HepG2 (cell line): ENCODE measurements around the gene ANKRD55. TPM values are rescaled to one million over a fixed set of nuclear protein-coding genes. Genes with fewer than 3 reads are reported as not detected.

Source experiments
- ATAC-seq: fragments of 200-7000 bp; cut with Tn5 transposase; 3 replicates; pipeline ENCODE4 v1.9.1; 2020; ENCODE audit warnings: mild to moderate bottlenecking, moderate library complexity
- BruUV-seq: library from RNA; stranded (reverse); fragments of 400-500 nt; replicated peaks from 2 replicates; lab custom pipeline; 2021; lab: Mats Ljungman, UMichigan
- CTCF ChIA-PET: fragments of 300-600 bp; formaldehyde crosslinking; extraction: SDS; loops from one replicate; lab custom pipeline; 2021; ENCODE audit warnings: low total read pairs, inconsistent platforms, low intra/inter-chr PET ratio; lab: Yijun Ruan, JAX
- POLR2A ChIA-PET: fragments of 350-600 bp; sonication (Branson Sonifier 250); formaldehyde crosslinking; loops from one replicate; lab custom pipeline; 2020; ENCODE audit warnings: antibody characterized with exemption, inconsistent platforms; lab: Yijun Ruan, JAX
- DNase-seq: peaks from one replicate; pipeline ENCODE4 v3.0.0-alpha.2; 2015; ENCODE audit warnings: low spot score
- FAIRE-seq: peaks from 3 replicates; lab custom pipeline; 2011; peaks lifted over from hg19 to GRCh38; lab: Jason Lieb, UNC
- H2AFZ ChIP-seq: one replicate; pipeline ENCODE4 v1.6.1; 2011; ENCODE audit warnings: low read length, inconsistent platforms
- H3K27ac ChIP-seq: fragments of 300-600 bp; 3 replicates; pipeline ENCODE4 v1.8.0; 2011; ENCODE audit warnings: mixed run types, mild to moderate bottlenecking, mixed read lengths, low read length, inconsistent platforms; ENCODE audit not compliant: insufficient read depth; ENCODE audit errors: extremely low read length
- H3K27me3 ChIP-seq, 2 experiments: fragments of 200-600 bp in 1 of 2; 2 replicates in 1 of 2; 3 replicates in 1 of 2; pipeline versions ENCODE4 v1.6.0 to v1.8.0; 2011; ENCODE audit warnings: low read length in 2 of 2, mild to moderate bottlenecking in 2 of 2, moderate library complexity in 2 of 2, inconsistent platforms in 1 of 2; ENCODE audit not compliant: insufficient read depth in 2 of 2, control insufficient read depth in 1 of 2
- H3K36me3 ChIP-seq, 2 experiments: fragments of 200-600 bp in 1 of 2; replicated peaks in 1 of 2; 2 replicates in 1 of 2; 3 replicates in 1 of 2; pipeline versions ENCODE4 v1.5.1 to v1.8.0; 2011; ENCODE audit warnings: low read length in 2 of 2, inconsistent platforms in 1 of 2; ENCODE audit not compliant: insufficient read depth in 2 of 2, control insufficient read depth in 1 of 2
- H3K4me1 ChIP-seq: 2 replicates; pipeline ENCODE4 v1.5.1; 2012; ENCODE audit warnings: low read length, inconsistent platforms; ENCODE audit not compliant: insufficient read depth
- H3K4me2 ChIP-seq: 2 replicates; pipeline ENCODE4 v1.6.0; 2011; ENCODE audit warnings: low read depth, low read length, inconsistent platforms
- H3K4me3 ChIP-seq, 3 experiments: fragments of 200-600 bp in 1 of 3; sonication (generic), shearing (Covaris generic) in 1 of 3; replicated peaks in 1 of 3; 2 replicates each; pipeline ENCODE4 v1.5.1; 2011 to 2016; ENCODE audit warnings: low read length in 3 of 3, inconsistent platforms in 2 of 3, low read depth in 2 of 3, mild to moderate bottlenecking in 2 of 3, control low read depth in 1 of 3, mixed read lengths in 1 of 3; ENCODE audit not compliant: insufficient read depth in 1 of 3
- H3K79me2 ChIP-seq: one replicate; pipeline ENCODE4 v1.6.1; 2011; ENCODE audit warnings: low read length, inconsistent platforms; ENCODE audit not compliant: insufficient read depth
- H3K9ac ChIP-seq: 2 replicates; pipeline ENCODE4 v1.6.0; 2011; ENCODE audit warnings: mild to moderate bottlenecking, low read depth, low read length, inconsistent platforms; ENCODE audit not compliant: insufficient read depth
- H3K9me3 ChIP-seq: 2 replicates; pipeline ENCODE4 v1.5.1; 2012; ENCODE audit warnings: mild to moderate bottlenecking, low read length
- H4K20me1 ChIP-seq: 2 replicates; pipeline ENCODE4 v1.6.0; 2011; ENCODE audit warnings: inconsistent platforms, mild to moderate bottlenecking, low read length, moderate library complexity; ENCODE audit not compliant: insufficient read depth
- ARID3A ChIP-seq: IDR thresholded peaks from 2 replicates; pipeline ENCODE4 v1.6.1; 2012; ENCODE audit warnings: low read depth, low read length, improper control_type of control experiment
- ARID5B ChIP-seq: IDR thresholded peaks from 2 replicates; pipeline ENCODE4 v1.4.0; 2020; ENCODE audit warnings: mild to moderate bottlenecking, missing genetic modification reagents
- BCL6 ChIP-seq: IDR thresholded peaks from 2 replicates; pipeline ENCODE4 v1.6.1; 2016; ENCODE audit warnings: missing genetic modification reagents, missing compliant biosample characterization
- EP300 ChIP-seq, 3 experiments: sonication (generic) in 1 of 3; formaldehyde crosslinking in 1 of 3; IDR thresholded peaks; 2 replicates each; pipeline versions ENCODE4 v1.5.1 to v1.6.1; 2011 to 2020; ENCODE audit warnings: low read depth in 2 of 3, low read length in 2 of 3, borderline replicate concordance in 1 of 3, improper control_type of control experiment in 1 of 3, mild to moderate bottlenecking in 1 of 3, missing genetic modification reagents in 1 of 3, moderate library complexity in 1 of 3
- FOSL2 ChIP-seq: sonication (generic); formaldehyde crosslinking; IDR thresholded peaks from 2 replicates; pipeline ENCODE4 v1.4.0; 2020; ENCODE audit warnings: missing genetic modification reagents
- FOXA1 ChIP-seq, 2 experiments: fragments of 450-650 bp in 1 of 2; sonication (generic) in 1 of 2; formaldehyde crosslinking in 1 of 2; IDR thresholded peaks; 2 replicates each; pipeline versions ENCODE4 v1.4.0 to v1.6.1; 2016 to 2020; ENCODE audit warnings: missing genetic modification reagents in 1 of 2
- FOXO1 ChIP-seq: sonication (generic); formaldehyde crosslinking; IDR thresholded peaks from 2 replicates; pipeline ENCODE4 v1.4.0; 2020; ENCODE audit warnings: missing genetic modification reagents
- RFX3 ChIP-seq: IDR thresholded peaks from 2 replicates; pipeline ENCODE4 v1.6.1; 2016; ENCODE audit warnings: missing biosample characterization, missing genetic modification reagents
- SALL1 ChIP-seq: sonication (generic); formaldehyde crosslinking; IDR thresholded peaks from 2 replicates; pipeline ENCODE4 v1.8.0; 2022; ENCODE audit warnings: mild to moderate bottlenecking, missing genetic modification reagents
- TCF7 ChIP-seq: sonication (generic); IDR thresholded peaks from 2 replicates; pipeline ENCODE4 v1.6.1; 2016; ENCODE audit warnings: antibody characterized with exemption, low read depth
- ZNF143 ChIP-seq: sonication (generic); formaldehyde crosslinking; IDR thresholded peaks from 2 replicates; pipeline ENCODE4 v1.4.0; 2020; ENCODE audit warnings: missing genetic modification reagents
- ZNF281 ChIP-seq: sonication (generic); formaldehyde crosslinking; IDR thresholded peaks from 2 replicates; pipeline ENCODE4 v1.4.0; 2020; ENCODE audit warnings: missing genetic modification reagents, borderline replicate concordance
- ZNF460 ChIP-seq: sonication (generic); formaldehyde crosslinking; IDR thresholded peaks from 2 replicates; pipeline ENCODE4 v1.5.1; 2020; ENCODE audit warnings: missing genetic modification reagents, mild to moderate bottlenecking, borderline replicate concordance
- ZNF543 ChIP-seq: sonication (generic); formaldehyde crosslinking; IDR thresholded peaks from 2 replicates; pipeline ENCODE4 v1.4.0; 2020; ENCODE audit warnings: mild to moderate bottlenecking, missing genetic modification reagents
- ZNF619 ChIP-seq: sonication (generic); formaldehyde crosslinking; IDR thresholded peaks from 2 replicates; pipeline ENCODE4 v1.4.0; 2020; ENCODE audit warnings: mild to moderate bottlenecking, missing genetic modification reagents
- WGBS: methylation state at CpG from one replicate; pipeline ENCODE4 v1.1.6; 2017; ENCODE audit warnings: low lambda C conversion rate; 5-methylcytosine and 5-hydroxymethylcytosine counted together
- in situ Hi-C: cut with HindIII; loops from 2 replicates; pipeline ENCODE4 v1.10.0; 2017; ENCODE audit warnings: low pct_unique_long_range_greater_than_20kb; ENCODE audit not compliant: extremely low pct_ligation_motif_present
- intact Hi-C: fragments of 100-400 bp; cut with micrococcal nuclease; formaldehyde crosslinking; loops from one replicate; pipeline ENCODE4 v1.10.0; 2022; ENCODE audit not compliant: unreplicated experiment
- polyA plus RNA-seq, 8 experiments: library from polyadenylated mRNA; depleted of rRNA in 3 of 8; stranded (reverse) in 7 of 8; unstranded in 1 of 8; fragments of >200 nt; fragmentation: Illumina TruSeq in 4 of 8; extraction: Trizol in 4 of 8; gene quantifications; 2 replicates each; pipeline versions ENCODE4 v1.2.1 to v1.2.3, GENCODE V29; 2011 to 2016; ENCODE audit warnings: low read depth in 4 of 8, missing spikeins in 1 of 8, mixed read lengths in 1 of 8; ENCODE audit not compliant: insufficient read depth in 1 of 8
- total RNA-seq, 5 experiments: library from RNA; depleted of rRNA; stranded (reverse); fragments of >200 nt; fragmentation: Illumina TruSeq; extraction: Trizol; gene quantifications; 2 replicates each; pipeline ENCODE4 v1.2.3, GENCODE V29; 2016; ENCODE audit warnings: low read depth in 1 of 5

The ANKRD55 gene
- total and polyA plus RNA-seq, 2 of the 13 experiments (the other 11 are each of a cell fraction or from before 2014, with no cell fraction given) = 0.11 to 0.28 TPM

GRCh38 chr5:56279979-56280378 lies 46.8 kb upstream of the ANKRD55 start:
- FAIRE-seq (peak; percentile 8), DNase-seq (peak; percentile 80), ATAC-seq (peak; percentile 43; the same call in 1 of the 3 replicates)
- Histone ChIP-seq H3K36me3 (no peaks in the 10 kb centered on the region), H3K79me2 (no peaks in the 10 kb centered on the region), H3K27me3 (no peaks in the 10 kb centered on the region), H3K4me2 (no peak overlapping the region), H3K27ac (no peak overlapping the region), H3K9ac (no peak overlapping the region), H3K4me1 (peaks cover 31% of the 10 kb centered on the region), H3K4me3 (no peak overlapping the region), H3K9me3 (no peaks in the 10 kb centered on the region), H2AFZ (no peak overlapping the region), H4K20me1 (no peaks in the 10 kb centered on the region)
- WGBS = 14% methylated on average over 2 of the region's 2 CpGs
- ChIA-PET POLR2A (no interaction called here), CTCF (no interaction called here)
- intact Hi-C loops (no loop called here), in situ Hi-C loops (no loop called here)
- no TSS peak for BruUV-seq
- TF ChIP-seq RFX3 (CRISPR knock-in tag) (no peak), BCL6 (CRISPR knock-in tag) (0 out of 2 replicates have a peak, but pooled peaks have one; percentile 28), ZNF543 (CRISPR knock-in tag) (no peak), ZNF281 (0 out of 2 replicates have a peak, but pooled peaks have one; percentile 14), TCF7 (0 out of 2 replicates have a peak, but pooled peaks have one; percentile 17), ZNF143 (no peak), SALL1 (no peak), FOSL2 (CRISPR knock-in tag) (peak; percentile 80), ARID5B (CRISPR knock-in tag) (0 out of 2 replicates have a peak, but pooled peaks have one; percentile 27), ARID3A (peak; percentile 52; the same call in 1 of the 2 replicates), EP300 (IDR thresholded peaks at IDR 0.05; ENCODE audit: low read depth in 2 of 2, low read length in 2 of 2) (0 out of 4 replicates have a peak, but pooled peaks of 1 of the 2 experiments have one; percentile 22), EP300 (CRISPR knock-in tag; IDR thresholded peaks at IDR 0.05; ENCODE audit: borderline replicate concordance) (peak; percentile 42; the same call in 1 of the 2 replicates), ZNF460 (CRISPR knock-in tag) (no peak), ZNF619 (CRISPR knock-in tag) (no peak), FOXO1 (CRISPR knock-in tag) (peak; percentile 18; the same call in 1 of the 2 replicates), FOXA1 (IDR thresholded peaks at IDR 0.05) (no peak), FOXA1 (CRISPR knock-in tag; IDR thresholded peaks at IDR 0.05) (peak; percentile 35; the same call in 1 of the 2 replicates)
